Effector memory CD4-positive, alpha-beta T cell (primary cell): Measurements from ENCODE around the gene MED13L.
"Not testable (repeated sequence)": the region's sequence is repeated elsewhere in the genome, so short reads cannot be mapped to it uniquely, and the experiment has no call there.

Experiments
- DNase-seq, 3 donors: peaks; one replicate each; pipeline ENCODE4 v3.0.0-alpha.2; 2020
- H3K27ac ChIP-seq: 2 replicates; pipeline ENCODE4 v1.7.0; 2013; ENCODE audit warnings: mild to moderate bottlenecking, low read length, moderate library complexity; ENCODE audit not compliant: insufficient read depth, poor library complexity, severe bottlenecking
- H3K27me3 ChIP-seq: replicated peaks from 2 replicates; pipeline ENCODE4 v1.7.0; 2013; ENCODE audit warnings: mild to moderate bottlenecking, low read length; ENCODE audit not compliant: insufficient read depth, control insufficient read depth, poor library complexity, severe bottlenecking
- H3K36me3 ChIP-seq: 2 replicates; pipeline ENCODE4 v1.7.0; 2013; ENCODE audit warnings: mild to moderate bottlenecking, low read length, moderate library complexity; ENCODE audit not compliant: control insufficient read depth, insufficient read depth
- H3K4me1 ChIP-seq: 2 replicates; pipeline ENCODE4 v1.7.0; 2013; ENCODE audit warnings: low read length, mild to moderate bottlenecking; ENCODE audit not compliant: control insufficient read depth, insufficient read depth, poor library complexity, severe bottlenecking
- H3K4me3 ChIP-seq: 2 replicates; pipeline ENCODE4 v1.7.0; 2013; ENCODE audit warnings: low read length, low read depth, mild to moderate bottlenecking; ENCODE audit not compliant: insufficient read depth, poor library complexity, severe bottlenecking
- H3K9me3 ChIP-seq: 2 replicates; pipeline ENCODE4 v1.7.0; 2013; ENCODE audit warnings: mild to moderate bottlenecking, low read length, moderate library complexity; ENCODE audit not compliant: control insufficient read depth

Gene MED13L

GRCh38 chr12:116295327-116296263 is 18.1 kb upstream of the MED13L start:
- H3K27ac ChIP-seq = no peak overlapping the region
- H3K9me3 ChIP-seq = no peaks in the 10 kb centered on the region
- no peaks in the 10 kb centered on the region for H3K27me3 ChIP-seq
- no peak for DNase-seq
- no peak overlapping the region for H3K4me3 ChIP-seq
- H3K36me3 ChIP-seq = no peaks in the 10 kb centered on the region
- no peaks in the 10 kb centered on the region for H3K4me1 ChIP-seq

DNA sequence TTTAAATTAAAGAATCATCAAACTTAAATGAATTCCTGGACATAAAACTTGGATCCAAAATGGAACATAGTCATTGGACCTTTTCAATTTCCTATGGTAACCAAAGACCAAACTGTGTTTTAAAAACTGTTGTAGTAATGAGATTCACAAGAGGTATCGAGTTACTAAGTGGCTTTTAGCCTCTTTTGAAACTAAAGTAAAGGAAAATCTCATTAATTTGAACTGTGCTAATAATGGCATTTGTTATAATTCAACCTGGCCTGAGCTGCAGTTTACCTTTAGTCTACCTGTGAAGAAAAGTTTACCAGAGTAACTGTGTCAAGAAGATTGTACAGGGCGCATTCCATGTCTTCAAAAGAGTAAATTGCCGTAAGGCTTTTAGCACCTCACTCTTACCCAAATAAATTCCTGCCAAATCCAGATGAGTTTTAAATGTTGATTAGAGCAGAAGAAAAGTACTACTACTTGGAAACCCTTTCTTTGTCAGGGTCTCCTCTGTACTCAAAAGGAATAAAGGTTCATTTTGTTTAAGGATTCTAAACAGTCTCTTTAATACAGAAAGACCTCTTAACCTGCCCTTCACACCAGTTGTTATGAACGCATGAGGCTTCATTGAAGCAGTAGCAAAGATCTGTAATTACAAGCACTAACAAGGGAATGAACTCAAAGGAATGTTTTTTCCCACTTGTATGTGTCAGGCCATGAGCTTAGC is 17.1 kb upstream of the MED13L start:
- Histone ChIP-seq H3K4me1 (no peaks in the 10 kb centered on the region), H3K4me3 (no peak overlapping the region)

DNA sequence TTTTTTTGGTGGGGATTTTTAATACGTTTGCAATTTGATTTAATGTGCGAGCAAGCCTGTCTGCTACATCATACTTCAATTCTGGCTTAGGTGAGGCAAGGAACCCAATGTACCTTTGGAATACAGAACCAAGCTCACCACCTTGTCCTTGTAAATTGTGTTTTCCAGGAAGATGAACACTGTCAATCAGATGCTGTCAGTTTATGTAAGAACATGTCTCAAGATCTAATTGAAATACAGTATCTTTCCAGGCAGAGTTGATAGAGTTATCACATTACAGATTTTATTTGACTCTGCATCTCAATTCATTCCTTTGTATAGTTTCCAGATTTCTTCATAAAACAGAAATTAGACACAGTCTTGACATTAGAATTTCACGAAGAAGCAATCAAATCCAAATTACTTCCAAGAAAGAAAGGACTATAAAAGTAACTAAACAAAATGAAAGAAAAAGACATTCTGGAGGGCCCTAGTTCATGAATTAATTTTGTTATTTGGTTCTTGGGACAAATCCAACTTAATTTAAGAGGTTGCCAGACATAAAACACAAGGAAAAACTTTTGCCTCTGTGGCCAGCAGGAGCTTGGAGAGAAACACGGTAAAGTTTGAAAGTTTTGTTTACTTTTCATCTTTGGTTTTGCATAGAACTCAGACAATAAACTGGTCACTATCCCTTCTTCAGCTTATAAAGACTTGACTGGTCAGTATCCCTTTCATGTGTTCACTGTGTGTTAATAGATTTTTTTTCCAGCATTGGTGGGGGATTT is 16.4 kb upstream of the MED13L start:
- no peak overlapping the region for H3K27ac ChIP-seq
- H3K27me3 ChIP-seq = no peaks in the 10 kb centered on the region
- no peak overlapping the region for H3K4me3 ChIP-seq
- no peaks in the 10 kb centered on the region for H3K9me3 ChIP-seq
- no peak for DNase-seq
- H3K36me3 ChIP-seq = no peaks in the 10 kb centered on the region
- H3K4me1 ChIP-seq = no peaks in the 10 kb centered on the region

More for the DNA sequence above, 17.1 kb upstream of the MED13L start:
- H3K27ac ChIP-seq = no peak overlapping the region
- DNase-seq = no peak
- H3K36me3 ChIP-seq = no peaks in the 10 kb centered on the region
- no peaks in the 10 kb centered on the region for H3K27me3 ChIP-seq
- H3K9me3 ChIP-seq = no peaks in the 10 kb centered on the region

DNA sequence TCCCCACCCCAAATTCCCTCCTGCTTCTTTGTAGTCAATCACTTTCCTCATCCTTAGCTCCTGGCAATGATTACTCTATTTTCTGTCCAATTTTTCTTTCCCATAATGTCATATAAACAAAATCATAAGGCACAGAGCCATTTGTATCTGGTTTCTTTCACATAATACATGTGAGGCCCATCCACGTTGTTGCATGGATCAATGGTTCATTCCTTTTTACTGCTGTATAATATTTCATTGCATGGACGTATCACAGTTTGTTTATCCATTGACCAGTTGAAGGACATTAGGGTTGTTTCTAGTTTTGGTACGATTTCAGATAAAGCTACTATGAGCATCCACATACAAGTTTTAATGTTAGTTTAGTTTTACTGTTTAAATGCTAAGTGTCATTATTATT is 13.7 kb upstream of the MED13L start:
- no peak overlapping the region for H3K4me3 ChIP-seq
- no peaks in the 10 kb centered on the region for H3K4me1 ChIP-seq
- H3K9me3 ChIP-seq = no peaks in the 10 kb centered on the region
- H3K27ac ChIP-seq = no peak overlapping the region
- DNase-seq = no peak
- H3K36me3 ChIP-seq = no peaks in the 10 kb centered on the region
- H3K27me3 ChIP-seq = no peaks in the 10 kb centered on the region

DNA sequence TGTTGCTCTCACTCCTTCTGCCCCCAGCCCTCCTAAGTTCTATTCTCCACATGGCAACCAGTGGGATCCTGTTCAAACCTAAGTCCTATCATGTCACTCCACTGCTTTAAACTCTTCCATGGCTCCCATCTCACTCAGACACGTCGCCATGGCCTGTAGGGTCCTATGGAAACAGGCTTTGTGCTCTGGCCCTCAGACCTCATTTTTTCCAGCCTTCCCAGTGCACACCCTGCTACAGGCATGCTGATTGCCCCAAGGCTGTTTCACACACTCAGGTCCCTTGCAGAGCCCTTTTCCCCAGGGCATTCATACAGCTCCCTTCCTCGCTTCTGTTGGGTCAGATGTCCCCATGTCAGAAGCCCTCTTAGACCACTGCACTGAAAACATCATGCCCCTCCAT is 11.2 kb upstream of the MED13L start:
- Histone ChIP-seq H3K9me3 (no peaks in the 10 kb centered on the region), H3K27ac (no peak overlapping the region)
- no peak for DNase-seq

GRCh38 chr12:116287842-116288301 is 10.4 kb upstream of the MED13L start:
- no peak overlapping the region for H3K4me3 ChIP-seq
- H3K9me3 ChIP-seq = no peaks in the 10 kb centered on the region
- H3K36me3 ChIP-seq = no peaks in the 10 kb centered on the region
- H3K27me3 ChIP-seq = no peaks in the 10 kb centered on the region
- H3K4me1 ChIP-seq = no peaks in the 10 kb centered on the region
- H3K27ac ChIP-seq = no peak overlapping the region
- DNase-seq = no peak

More for the DNA sequence above, 11.2 kb upstream of the MED13L start:
- H3K27me3 ChIP-seq = no peaks in the 10 kb centered on the region
- H3K4me3 ChIP-seq = no peak overlapping the region
- H3K36me3 ChIP-seq = no peaks in the 10 kb centered on the region
- H3K4me1 ChIP-seq = no peaks in the 10 kb centered on the region

- no peaks in the 10 kb centered on the region for H3K36me3 ChIP-seq
- no peaks in the 10 kb centered on the region for H3K9me3 ChIP-seq
- no peak overlapping the region for H3K4me3 ChIP-seq
- DNase-seq = no peak
- H3K27me3 ChIP-seq = no peaks in the 10 kb centered on the region
- H3K4me1 ChIP-seq = peaks cover 3% of the 10 kb centered on the region
- no peak overlapping the region for H3K27ac ChIP-seq
These were observed 6.9 kb upstream of the MED13L start for GRCh38 chr12:116284396-116284795.

DNA sequence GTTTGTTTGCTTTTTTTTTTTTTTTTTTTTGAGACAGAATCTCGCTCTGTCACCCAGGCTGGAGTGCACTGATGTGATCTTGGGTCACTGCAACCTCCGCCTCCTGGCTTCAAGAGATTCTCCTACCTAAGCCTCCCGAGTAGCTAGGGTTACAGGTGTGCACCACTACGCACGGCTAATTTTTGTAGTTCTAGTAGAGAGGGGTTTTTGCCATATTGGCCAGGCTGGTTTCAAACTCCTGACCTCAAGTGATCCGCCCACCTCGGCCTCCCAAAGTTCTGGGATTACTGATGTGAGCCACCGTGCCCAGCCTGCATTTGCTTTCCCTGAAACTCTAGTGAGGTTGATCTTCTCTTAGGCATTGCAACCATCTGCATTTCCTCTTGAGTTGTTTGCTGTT is 6.4 kb upstream of the MED13L start:
- not testable (repeated sequence) for H3K9me3 ChIP-seq, H3K4me1 ChIP-seq

GRCh38 chr12:116282371-116283286 is 5.1 kb upstream of the MED13L start:
- Histone ChIP-seq H3K27ac (no peak overlapping the region), H3K9me3 (no peaks in the 10 kb centered on the region), H3K4me3 (no peak overlapping the region), H3K27me3 (no peaks in the 10 kb centered on the region), H3K36me3 (no peaks in the 10 kb centered on the region), H3K4me1 (peaks cover 7% of the 10 kb centered on the region)
- DNase-seq = no peak

More for the DNA sequence above, 6.4 kb upstream of the MED13L start:
- H3K27ac ChIP-seq, H3K36me3 ChIP-seq, H3K4me3 ChIP-seq, H3K27me3 ChIP-seq, DNase-seq: not testable (repeated sequence)
